ENCODE results near the gene EDC3. TPM values are rescaled to one million over a fixed set of nuclear protein-coding genes. Genes with fewer than 3 reads are reported as not detected.

EDC3 gene
- total RNA-seq, 1 experiment from 2014 or later, result 45.1 TPM

DNA sequence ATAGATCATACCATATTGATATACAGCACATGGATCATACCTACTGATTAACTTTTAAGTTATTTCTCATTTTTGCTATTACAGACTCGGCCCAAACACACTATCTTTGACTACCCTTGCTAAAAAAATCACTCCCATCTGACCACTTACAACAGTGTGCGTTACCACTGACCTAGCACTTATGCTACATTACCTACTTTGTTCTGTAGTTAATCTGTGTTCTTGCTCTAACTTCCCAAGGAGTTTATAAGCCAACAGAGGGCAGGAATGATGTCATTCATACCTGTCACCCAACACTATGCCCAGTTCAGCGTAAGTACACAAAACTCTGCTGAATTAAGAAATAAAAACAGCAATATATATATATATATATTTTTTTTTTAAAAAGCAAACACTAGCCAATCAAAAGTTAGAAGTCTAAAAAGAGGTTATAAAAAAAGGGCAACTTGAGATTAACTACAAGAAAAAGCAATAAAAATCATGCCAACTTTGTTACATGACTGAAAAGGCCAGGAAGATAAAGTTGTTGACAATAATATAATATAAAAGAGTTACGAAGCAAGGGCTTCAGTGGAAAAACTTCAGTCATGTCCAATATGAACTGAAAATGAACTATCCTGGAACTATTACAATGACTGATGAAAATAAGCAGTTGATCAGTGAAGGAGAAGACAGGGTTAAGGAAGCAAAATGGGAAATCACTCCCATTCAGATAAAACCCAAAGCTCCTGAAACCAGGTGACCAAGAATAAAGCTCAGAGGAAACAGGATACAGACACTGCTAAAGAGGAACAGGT, 33.6 kb downstream of the EDC3 start:
- RAD21 ChIA-PET (ENCODE audit: low non-redundant PET in 1 of 2, low total read pairs in 2 of 2, uncharacterized antibody in 2 of 2, unreplicated experiment in 2 of 2), result no interaction called here

More for the DNA sequence above, 33.6 kb downstream of the EDC3 start:
- intact Hi-C loops (cut with micrococcal nuclease), result no loop called here
- H3K4me1 ChIP-seq (ENCODE audit: control insufficient read depth in 1 of 2, insufficient read depth in 2 of 2, low read length in 2 of 2), result peaks cover 0 to 13% of the 10 kb centered on the region in 2 experiments; a peak in 2 of 4 replicates
- no peak overlapping the region for H3K27ac ChIP-seq (ENCODE audit: low read depth, low read length)
- H3K9me2 ChIP-seq (ENCODE audit: insufficient read depth), result no peaks in the 10 kb centered on the region
- no peak overlapping the region for H2AFZ ChIP-seq (ENCODE audit: low read depth, low read length, poor library complexity, severe bottlenecking)
- peaks cover 5% of the 10 kb centered on the region; the same call in 1 of the 2 replicates for H4K20me1 ChIP-seq (ENCODE audit: insufficient read depth)
- H3K79me2 ChIP-seq (ENCODE audit: insufficient read depth, low read length), result peaks cover 51% of the 10 kb centered on the region
- no TSS peak for BruUV-seq (replicated peaks)
- no peaks in the 10 kb centered on the region for H3K9me3 ChIP-seq (ENCODE audit: control insufficient read depth in 1 of 2, insufficient read depth in 1 of 2, low read depth in 1 of 2, low read length in 2 of 2)
- TF ChIP-seq POLR2AphosphoS5 (IDR thresholded peaks at IDR 0.05; ENCODE audit: low read depth, low read length) (no peak), EGR1 (IDR thresholded peaks at IDR 0.05; ENCODE audit: low read depth) (no peak), CEBPB (IDR thresholded peaks at IDR 0.05; ENCODE audit: low read depth) (no peak), SP1 (IDR thresholded peaks at IDR 0.05; ENCODE audit: low read depth) (no peak), FOSL1 (IDR thresholded peaks at IDR 0.05; ENCODE audit: low read depth) (no peak), ZFX (IDR thresholded peaks at IDR 0.05) (no peak), ZNF274 (IDR thresholded peaks at IDR 0.05; ENCODE audit: low read depth, low read length) (no peak), JUND (IDR thresholded peaks at IDR 0.05) (no peak), EZH2 (IDR thresholded peaks at IDR 0.05) (no peak), ELF1 (IDR thresholded peaks at IDR 0.05; ENCODE audit: borderline replicate concordance, low read depth) (no peak), CBX3 (IDR thresholded peaks at IDR 0.05; ENCODE audit: low read depth) (no peak), SRF (IDR thresholded peaks at IDR 0.05; ENCODE audit: low read depth) (no peak), SIN3A (IDR thresholded peaks at IDR 0.05; ENCODE audit: low read depth) (no peak)
- TF ChIP-seq, protein P1, sequence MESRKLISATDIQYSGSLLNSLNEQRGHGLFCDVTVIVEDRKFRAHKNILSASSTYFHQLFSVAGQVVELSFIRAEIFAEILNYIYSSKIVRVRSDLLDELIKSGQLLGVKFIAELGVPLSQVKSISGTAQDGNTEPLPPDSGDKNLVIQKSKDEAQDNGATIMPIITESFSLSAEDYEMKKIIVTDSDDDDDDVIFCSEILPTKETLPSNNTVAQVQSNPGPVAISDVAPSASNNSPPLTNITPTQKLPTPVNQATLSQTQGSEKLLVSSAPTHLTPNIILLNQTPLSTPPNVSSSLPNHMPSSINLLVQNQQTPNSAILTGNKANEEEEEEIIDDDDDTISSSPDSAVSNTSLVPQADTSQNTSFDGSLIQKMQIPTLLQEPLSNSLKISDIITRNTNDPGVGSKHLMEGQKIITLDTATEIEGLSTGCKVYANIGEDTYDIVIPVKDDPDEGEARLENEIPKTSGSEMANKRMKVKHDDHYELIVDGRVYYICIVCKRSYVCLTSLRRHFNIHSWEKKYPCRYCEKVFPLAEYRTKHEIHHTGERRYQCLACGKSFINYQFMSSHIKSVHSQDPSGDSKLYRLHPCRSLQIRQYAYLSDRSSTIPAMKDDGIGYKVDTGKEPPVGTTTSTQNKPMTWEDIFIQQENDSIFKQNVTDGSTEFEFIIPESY (IDR thresholded peaks at IDR 0.05; ENCODE audit: extremely low read depth, insufficient replicate concordance, low read length), result no peak
- TF ChIP-seq, protein P2, sequence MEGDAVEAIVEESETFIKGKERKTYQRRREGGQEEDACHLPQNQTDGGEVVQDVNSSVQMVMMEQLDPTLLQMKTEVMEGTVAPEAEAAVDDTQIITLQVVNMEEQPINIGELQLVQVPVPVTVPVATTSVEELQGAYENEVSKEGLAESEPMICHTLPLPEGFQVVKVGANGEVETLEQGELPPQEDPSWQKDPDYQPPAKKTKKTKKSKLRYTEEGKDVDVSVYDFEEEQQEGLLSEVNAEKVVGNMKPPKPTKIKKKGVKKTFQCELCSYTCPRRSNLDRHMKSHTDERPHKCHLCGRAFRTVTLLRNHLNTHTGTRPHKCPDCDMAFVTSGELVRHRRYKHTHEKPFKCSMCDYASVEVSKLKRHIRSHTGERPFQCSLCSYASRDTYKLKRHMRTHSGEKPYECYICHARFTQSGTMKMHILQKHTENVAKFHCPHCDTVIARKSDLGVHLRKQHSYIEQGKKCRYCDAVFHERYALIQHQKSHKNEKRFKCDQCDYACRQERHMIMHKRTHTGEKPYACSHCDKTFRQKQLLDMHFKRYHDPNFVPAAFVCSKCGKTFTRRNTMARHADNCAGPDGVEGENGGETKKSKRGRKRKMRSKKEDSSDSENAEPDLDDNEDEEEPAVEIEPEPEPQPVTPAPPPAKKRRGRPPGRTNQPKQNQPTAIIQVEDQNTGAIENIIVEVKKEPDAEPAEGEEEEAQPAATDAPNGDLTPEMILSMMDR (IDR thresholded peaks at IDR 0.05 in 2 of 3, conservative IDR thresholded peaks at IDR 0.05 in 1 of 3; ENCODE audit: borderline replicate concordance in 1 of 3, insufficient read depth in 1 of 3, low read depth in 2 of 3, low read length in 2 of 3), result no peak
- TF ChIP-seq, protein P3, sequence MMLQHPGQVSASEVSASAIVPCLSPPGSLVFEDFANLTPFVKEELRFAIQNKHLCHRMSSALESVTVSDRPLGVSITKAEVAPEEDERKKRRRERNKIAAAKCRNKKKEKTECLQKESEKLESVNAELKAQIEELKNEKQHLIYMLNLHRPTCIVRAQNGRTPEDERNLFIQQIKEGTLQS (IDR thresholded peaks at IDR 0.05), result no peak
- TF ChIP-seq, protein P4, sequence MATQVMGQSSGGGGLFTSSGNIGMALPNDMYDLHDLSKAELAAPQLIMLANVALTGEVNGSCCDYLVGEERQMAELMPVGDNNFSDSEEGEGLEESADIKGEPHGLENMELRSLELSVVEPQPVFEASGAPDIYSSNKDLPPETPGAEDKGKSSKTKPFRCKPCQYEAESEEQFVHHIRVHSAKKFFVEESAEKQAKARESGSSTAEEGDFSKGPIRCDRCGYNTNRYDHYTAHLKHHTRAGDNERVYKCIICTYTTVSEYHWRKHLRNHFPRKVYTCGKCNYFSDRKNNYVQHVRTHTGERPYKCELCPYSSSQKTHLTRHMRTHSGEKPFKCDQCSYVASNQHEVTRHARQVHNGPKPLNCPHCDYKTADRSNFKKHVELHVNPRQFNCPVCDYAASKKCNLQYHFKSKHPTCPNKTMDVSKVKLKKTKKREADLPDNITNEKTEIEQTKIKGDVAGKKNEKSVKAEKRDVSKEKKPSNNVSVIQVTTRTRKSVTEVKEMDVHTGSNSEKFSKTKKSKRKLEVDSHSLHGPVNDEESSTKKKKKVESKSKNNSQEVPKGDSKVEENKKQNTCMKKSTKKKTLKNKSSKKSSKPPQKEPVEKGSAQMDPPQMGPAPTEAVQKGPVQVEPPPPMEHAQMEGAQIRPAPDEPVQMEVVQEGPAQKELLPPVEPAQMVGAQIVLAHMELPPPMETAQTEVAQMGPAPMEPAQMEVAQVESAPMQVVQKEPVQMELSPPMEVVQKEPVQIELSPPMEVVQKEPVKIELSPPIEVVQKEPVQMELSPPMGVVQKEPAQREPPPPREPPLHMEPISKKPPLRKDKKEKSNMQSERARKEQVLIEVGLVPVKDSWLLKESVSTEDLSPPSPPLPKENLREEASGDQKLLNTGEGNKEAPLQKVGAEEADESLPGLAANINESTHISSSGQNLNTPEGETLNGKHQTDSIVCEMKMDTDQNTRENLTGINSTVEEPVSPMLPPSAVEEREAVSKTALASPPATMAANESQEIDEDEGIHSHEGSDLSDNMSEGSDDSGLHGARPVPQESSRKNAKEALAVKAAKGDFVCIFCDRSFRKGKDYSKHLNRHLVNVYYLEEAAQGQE (IDR thresholded peaks at IDR 0.05; ENCODE audit: low read depth), result no peak
- no peak overlapping the region for H3K4me2 ChIP-seq (ENCODE audit: low read length)
- no peak overlapping the region for H3K9ac ChIP-seq (ENCODE audit: low read length)
- ChIA-PET POLR2A (no interaction called here), CTCF (no interaction called here)
- DNase-seq (ENCODE audit: low read depth, low spot score) (no peak), ATAC-seq (no peak)
- no peaks in the 10 kb centered on the region for H3K36me3 ChIP-seq (ENCODE audit: control insufficient read depth in 1 of 2, insufficient read depth in 2 of 2, low read length in 2 of 2)
- H3K4me3 ChIP-seq (replicated peaks in 1 of 2; ENCODE audit: low read depth in 1 of 2, low read length in 2 of 2), result no peak overlapping the region
- no peaks in the 10 kb centered on the region for H3K27me3 ChIP-seq (ENCODE audit: insufficient read depth, low read length)
